Neural crest cell (in vitro differentiated cells): ENCODE results near the gene NAA35. TPM values are rescaled to one million over a fixed set of nuclear protein-coding genes. Genes with fewer than 3 reads are reported as not detected.

ENCODE experiments used
- DNase-seq: peaks from one replicate; pipeline ENCODE4 v3.0.0; 2021; ENCODE audit warnings: low read depth, mixed read lengths, low spot score
- H3K27ac Mint-ChIP-seq: one replicate; pipeline ENCODE4 v1.8.0; 2021; ENCODE audit warnings: mild to moderate bottlenecking, mixed read lengths; ENCODE audit not compliant: unreplicated experiment
- H3K27me3 Mint-ChIP-seq: 2 replicates; pipeline ENCODE4 v1.8.0; 2021; ENCODE audit warnings: low read depth, mild to moderate bottlenecking, mixed read lengths
- H3K36me3 Mint-ChIP-seq: 2 replicates; pipeline ENCODE4 v1.8.0; 2021; ENCODE audit warnings: low read depth, mild to moderate bottlenecking, mixed read lengths
- H3K4me1 Mint-ChIP-seq: 2 replicates; pipeline ENCODE4 v1.8.0; 2021; ENCODE audit warnings: mixed read lengths
- H3K4me3 Mint-ChIP-seq: one replicate; pipeline ENCODE4 v1.8.0; 2021; ENCODE audit warnings: mild to moderate bottlenecking, mixed read lengths
- H3K9me3 Mint-ChIP-seq: 2 replicates; pipeline ENCODE4 v1.8.0; 2021; ENCODE audit warnings: mixed read lengths
- total RNA-seq: library from RNA; stranded (reverse); gene quantifications from 2 replicates; pipeline ENCODE4 v1.2.1, GENCODE V29; 2021
- TF ChIP-seq, protein P1 (sequence below): fragments of 200-600 bp; sonication (generic); conservative IDR thresholded peaks from 2 replicates; pipeline ENCODE4 v1.5.0; 2021; ENCODE audit warnings: antibody characterized with exemption, mild to moderate bottlenecking

NAA35 gene
- total RNA-seq, 1 donor from 2014 or later, result 35.3 TPM

DNA sequence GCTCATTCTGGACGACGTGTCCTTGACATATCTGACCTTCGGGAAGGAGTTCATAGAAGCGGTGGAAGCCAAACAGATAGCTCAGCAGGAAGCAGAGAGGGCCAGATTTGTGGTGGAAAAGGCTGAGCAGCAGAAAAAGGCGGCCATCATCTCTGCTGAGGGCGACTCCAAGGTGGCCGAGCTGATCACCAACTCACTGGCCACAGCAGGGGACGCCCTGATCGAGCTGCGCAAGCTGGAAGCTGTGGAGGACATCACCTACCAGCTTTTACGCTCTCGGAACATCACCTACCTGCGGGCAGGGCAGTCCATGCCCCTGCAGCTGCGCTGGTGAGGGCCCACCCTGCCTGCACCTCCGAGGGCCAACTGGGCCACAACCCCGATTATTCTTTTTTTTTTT is 41.6 kb upstream of the NAA35 start:
- Mint-ChIP-seq H3K9me3 (no peaks in the 10 kb centered on the region), H3K27me3 (no peaks in the 10 kb centered on the region), H3K36me3 (no peaks in the 10 kb centered on the region), H3K4me3 (no peak overlapping the region), H3K4me1 (no peaks in the 10 kb centered on the region), H3K27ac (no peak overlapping the region)
- TF ChIP-seq, protein P1, sequence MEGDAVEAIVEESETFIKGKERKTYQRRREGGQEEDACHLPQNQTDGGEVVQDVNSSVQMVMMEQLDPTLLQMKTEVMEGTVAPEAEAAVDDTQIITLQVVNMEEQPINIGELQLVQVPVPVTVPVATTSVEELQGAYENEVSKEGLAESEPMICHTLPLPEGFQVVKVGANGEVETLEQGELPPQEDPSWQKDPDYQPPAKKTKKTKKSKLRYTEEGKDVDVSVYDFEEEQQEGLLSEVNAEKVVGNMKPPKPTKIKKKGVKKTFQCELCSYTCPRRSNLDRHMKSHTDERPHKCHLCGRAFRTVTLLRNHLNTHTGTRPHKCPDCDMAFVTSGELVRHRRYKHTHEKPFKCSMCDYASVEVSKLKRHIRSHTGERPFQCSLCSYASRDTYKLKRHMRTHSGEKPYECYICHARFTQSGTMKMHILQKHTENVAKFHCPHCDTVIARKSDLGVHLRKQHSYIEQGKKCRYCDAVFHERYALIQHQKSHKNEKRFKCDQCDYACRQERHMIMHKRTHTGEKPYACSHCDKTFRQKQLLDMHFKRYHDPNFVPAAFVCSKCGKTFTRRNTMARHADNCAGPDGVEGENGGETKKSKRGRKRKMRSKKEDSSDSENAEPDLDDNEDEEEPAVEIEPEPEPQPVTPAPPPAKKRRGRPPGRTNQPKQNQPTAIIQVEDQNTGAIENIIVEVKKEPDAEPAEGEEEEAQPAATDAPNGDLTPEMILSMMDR, result no peak
- DNase-seq, result no peak

DNA sequence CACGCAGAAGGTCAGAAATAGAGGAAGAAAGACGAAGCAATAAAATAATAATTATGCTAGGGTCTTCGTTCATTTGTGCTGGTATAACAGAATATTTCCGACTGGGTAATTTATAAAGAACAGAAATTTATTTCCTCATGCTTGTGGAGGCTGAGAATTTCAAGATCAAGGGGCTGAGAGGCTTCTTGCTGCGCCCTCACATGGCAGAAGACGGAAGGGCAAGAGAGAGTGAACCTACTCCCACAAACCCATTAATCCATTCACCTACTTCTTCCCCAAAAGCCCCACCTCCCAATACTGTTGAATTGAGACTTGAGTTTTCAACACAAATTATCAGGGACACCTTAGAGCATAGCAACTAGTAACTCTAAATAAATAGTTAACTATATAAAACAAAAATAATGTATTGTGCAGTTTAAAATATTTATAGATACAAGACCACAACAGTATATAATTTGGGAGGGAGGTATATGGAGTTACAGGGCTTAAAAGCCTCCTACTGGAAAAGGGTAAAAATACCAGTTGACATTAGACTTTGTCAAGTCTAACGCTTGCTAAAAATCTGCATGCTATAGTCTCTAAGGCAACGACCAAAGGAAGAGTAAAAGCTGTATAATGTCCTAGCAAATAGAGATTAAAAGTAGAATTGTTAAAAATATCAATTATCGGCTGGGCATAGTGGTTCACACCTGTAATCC is 40.3 kb upstream of the NAA35 start:
- no peaks in the 10 kb centered on the region for H3K27me3 Mint-ChIP-seq
- H3K36me3 Mint-ChIP-seq, result no peaks in the 10 kb centered on the region
- no peaks in the 10 kb centered on the region for H3K9me3 Mint-ChIP-seq
- H3K27ac Mint-ChIP-seq, result no peak overlapping the region
- no peak overlapping the region for H3K4me3 Mint-ChIP-seq
- TF ChIP-seq, protein P1, result peak; percentile 66
- DNase-seq, result peak; percentile 38
- H3K4me1 Mint-ChIP-seq, result no peaks in the 10 kb centered on the region

DNA sequence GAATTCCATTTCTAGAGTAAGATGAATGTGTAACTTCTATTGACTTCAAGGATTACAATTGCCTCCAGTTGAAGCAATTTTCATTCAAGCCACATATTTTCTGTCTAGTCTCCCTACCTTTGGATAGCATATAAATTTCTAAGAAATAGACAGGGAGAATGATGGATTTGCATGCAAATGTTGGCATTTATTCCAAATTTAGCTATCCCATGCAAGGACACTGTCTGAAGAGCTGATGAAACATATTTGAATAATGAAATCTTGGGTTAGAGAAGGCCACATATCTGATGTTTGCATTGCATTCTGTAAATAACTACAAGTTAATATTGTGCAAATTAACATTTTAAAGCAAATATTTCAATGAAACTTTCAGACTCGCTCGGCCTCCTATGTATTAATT is 36.0 kb upstream of the NAA35 start:
- TF ChIP-seq, protein P1, result no peak
- Mint-ChIP-seq H3K27me3 (no peaks in the 10 kb centered on the region), H3K36me3 (no peaks in the 10 kb centered on the region), H3K4me1 (peaks cover 8% of the 10 kb centered on the region), H3K9me3 (peaks cover 2% of the 10 kb centered on the region), H3K27ac (no peak overlapping the region), H3K4me3 (no peak overlapping the region)
- DNase-seq, result no peak

DNA sequence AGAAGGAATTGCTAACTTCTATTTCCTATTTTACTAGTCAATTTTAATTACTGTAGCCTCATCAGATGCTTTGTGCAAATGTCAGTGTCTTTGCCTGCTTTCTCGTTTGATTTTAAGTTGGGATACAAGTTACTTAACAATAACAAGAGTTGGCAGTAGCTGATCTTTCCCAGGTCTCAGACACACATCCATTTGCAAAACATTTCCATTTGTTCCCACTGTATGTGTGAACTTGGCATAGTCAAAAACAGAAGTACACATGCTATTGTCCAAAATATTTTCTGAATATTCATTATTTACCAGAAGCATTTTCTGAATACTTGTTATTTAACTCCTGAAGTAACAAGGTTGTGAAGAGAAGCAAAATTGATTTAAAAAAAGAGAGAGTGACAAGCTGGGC is 35.0 kb upstream of the NAA35 start:
- TF ChIP-seq, protein P1, result no peak
- Mint-ChIP-seq H3K4me1 (peaks cover 8% of the 10 kb centered on the region), H3K27ac (no peak overlapping the region), H3K9me3 (peaks cover 2% of the 10 kb centered on the region), H3K36me3 (no peaks in the 10 kb centered on the region), H3K4me3 (no peak overlapping the region), H3K27me3 (no peaks in the 10 kb centered on the region)
- no peak for DNase-seq

DNA sequence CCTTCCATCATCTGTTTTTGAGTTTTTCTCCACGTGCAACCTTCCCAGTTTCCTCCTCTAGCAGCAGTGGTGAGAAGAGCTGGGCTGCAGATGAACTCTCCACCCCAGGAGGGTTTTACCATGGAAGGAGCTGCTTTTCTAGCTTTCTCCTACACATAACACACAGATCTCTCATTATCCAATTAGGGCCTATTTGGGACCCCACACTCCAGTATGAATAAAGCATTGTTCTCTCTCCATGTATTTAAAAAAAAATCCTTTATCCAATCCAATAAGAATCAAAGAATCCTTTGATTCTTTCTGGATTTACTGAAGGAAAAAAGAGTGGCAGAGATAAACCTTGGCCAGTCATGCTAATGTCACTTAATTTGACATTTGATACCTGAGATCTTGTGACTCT is 31.6 kb upstream of the NAA35 start:
- peaks cover 8% of the 10 kb centered on the region for H3K4me1 Mint-ChIP-seq
- no peak for DNase-seq
- no peak overlapping the region for H3K4me3 Mint-ChIP-seq
- H3K27me3 Mint-ChIP-seq, result no peaks in the 10 kb centered on the region
- H3K36me3 Mint-ChIP-seq, result no peaks in the 10 kb centered on the region
- H3K27ac Mint-ChIP-seq, result no peak overlapping the region
- TF ChIP-seq, protein P1, result no peak
- peaks cover 2% of the 10 kb centered on the region for H3K9me3 Mint-ChIP-seq
